HG03520 (cell line): ENCODE results near the gene GCNA.

Experiments
- ATAC-seq: cut with Tn5 transposase; IDR thresholded peaks from one replicate; pipeline ENCODE4 v1.9.1; 2021; ENCODE audit warnings: mild to moderate bottlenecking, moderate library complexity; ENCODE audit not compliant: unreplicated experiment

GCNA gene, protein sequence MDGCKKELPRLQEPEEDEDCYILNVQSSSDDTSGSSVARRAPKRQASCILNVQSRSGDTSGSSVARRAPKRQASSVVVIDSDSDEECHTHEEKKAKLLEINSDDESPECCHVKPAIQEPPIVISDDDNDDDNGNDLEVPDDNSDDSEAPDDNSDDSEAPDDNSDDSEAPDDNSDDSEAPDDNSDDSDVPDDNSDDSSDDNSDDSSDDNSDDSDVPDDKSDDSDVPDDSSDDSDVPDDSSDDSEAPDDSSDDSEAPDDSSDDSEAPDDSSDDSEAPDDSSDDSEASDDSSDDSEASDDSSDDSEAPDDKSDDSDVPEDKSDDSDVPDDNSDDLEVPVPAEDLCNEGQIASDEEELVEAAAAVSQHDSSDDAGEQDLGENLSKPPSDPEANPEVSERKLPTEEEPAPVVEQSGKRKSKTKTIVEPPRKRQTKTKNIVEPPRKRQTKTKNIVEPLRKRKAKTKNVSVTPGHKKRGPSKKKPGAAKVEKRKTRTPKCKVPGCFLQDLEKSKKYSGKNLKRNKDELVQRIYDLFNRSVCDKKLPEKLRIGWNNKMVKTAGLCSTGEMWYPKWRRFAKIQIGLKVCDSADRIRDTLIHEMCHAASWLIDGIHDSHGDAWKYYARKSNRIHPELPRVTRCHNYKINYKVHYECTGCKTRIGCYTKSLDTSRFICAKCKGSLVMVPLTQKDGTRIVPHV

DNA sequence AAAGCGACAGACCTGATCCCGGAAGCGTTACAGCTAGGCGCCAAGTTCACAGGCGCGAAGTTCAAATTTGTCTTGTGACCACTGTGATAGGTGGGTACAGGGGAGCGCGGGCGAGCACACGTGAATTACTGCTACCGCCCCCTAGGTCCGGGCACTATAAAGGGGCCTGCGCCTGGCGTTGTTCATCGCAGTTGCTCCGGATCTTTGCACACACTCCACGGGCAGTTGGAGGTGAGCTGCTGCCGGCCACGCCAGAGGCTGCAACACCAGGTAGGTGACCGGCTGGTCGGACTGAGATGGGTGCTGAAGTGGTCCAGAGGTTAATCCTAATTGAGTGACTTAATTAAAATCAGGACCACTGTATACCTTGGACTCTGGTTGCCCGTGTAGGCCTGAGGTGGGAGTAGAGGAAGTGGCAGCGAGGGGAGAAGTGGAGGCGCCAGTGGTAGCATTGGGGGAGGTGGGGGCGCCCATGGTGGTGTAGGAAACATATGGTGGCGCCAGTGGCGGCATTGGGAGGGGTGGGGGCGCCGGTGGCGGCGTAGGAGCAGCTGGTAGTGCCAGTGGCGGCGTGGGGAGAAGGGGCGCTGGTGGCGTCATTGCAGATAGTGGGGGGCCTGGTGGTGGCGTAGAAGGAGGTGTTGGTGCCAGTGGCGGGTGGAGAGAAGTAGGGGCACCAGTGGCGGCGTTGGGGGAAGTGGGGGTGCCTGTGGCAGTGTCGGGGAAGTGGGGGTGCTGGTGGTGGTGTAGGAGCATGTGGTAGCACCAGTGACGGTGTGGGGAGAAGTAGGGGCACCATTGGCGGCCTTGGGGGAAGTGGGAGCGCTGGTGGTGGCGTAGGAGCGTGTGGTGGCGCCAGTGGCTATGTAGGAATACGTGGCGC is at the start of gene GCNA:
Gene GCNA (plus strand): TSS at position 185 of the 883 bp plus-strand sequence. CDS start 2,385 bp downstream, outside the sequence.
- ATAC-seq = no peak

DNA sequence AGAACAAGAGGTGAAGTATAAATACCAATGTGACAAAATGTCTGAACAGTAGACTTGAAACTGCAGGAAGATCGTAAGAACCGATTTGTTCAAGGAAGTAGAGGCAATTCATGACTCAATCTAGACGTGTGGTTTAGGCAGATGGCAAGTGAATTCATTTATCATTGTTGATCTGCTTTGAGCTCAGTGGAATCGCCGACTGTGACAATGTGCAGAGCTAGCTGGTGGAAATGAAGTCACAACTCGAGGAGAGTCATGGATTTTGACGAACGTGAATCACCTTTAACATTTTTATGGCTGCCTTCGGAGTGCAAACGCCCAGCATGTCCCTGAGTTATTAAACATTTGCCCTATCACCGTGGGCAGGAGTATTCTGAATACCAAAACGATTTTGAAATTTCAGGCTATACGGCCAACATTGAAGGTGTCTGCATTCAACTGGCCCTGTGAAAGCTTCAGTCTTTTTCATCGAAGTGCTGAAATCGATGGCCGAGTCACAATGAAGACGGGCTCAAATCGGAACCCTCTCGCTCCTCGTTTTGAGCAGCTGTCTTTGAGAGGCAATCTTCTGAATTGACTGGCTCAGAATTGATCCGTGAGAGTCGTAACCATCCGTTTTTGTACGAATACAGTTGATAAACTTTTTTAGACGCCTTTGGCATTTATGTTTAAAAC is 46.0 kb upstream of the GCNA start:
- ATAC-seq = peak; percentile 22

DNA sequence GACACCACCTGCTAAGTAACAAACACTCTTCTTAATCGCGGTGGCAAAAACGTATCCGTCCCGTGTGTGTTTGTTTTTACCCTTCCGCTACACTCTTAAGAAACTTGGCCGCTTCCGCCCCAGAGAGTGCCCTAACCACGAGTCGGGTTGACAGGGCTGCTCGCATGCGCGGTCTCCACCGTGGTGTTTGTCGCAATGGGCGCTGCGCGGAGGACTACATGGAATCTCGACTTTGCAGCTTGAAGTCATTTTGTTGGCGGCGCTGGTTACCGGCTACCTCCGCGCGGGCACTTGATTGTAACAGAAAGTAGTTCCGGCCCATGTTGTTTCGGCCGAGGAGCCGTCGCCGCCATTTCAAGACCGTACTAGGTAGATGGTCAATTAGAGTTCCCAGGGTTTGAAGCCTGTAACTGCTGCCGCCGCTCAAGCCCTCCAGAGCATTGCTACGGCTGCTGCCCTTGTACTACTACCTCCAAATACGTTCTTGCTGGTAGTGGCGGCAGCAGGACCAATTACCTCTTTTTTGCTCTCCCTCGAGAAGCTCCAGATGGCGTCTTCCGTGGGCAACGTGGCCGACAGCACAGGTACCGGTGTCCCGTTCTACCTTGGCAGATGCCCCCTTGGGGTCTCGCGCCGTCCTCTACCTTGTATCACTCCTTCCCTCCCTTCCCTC is 45.3 kb upstream of the GCNA start, which contains the start of gene OGT:
Gene OGT (plus strand): TSS at position 352 of the 673 bp plus-strand sequence. CDS start 196 bp downstream, at position 548.
- ATAC-seq = peak; percentile 67

DNA sequence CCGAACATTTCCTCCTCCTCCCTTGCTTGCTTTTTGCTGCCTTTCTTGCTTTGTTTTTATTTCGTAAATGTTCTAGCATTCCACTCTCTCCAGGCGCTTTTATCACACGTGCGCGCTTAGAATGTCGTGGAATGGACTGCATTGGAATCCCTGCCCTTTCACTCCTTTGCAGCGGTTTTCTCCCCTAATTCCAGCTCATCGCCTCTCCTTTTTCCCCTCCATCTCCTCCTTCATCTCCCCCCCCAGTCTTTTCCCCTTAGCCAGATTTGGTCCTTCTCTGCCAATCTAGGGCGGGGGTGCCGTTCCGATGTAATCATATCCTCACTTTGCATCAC is 44.8 kb upstream of the GCNA start:
- ATAC-seq = no peak

DNA sequence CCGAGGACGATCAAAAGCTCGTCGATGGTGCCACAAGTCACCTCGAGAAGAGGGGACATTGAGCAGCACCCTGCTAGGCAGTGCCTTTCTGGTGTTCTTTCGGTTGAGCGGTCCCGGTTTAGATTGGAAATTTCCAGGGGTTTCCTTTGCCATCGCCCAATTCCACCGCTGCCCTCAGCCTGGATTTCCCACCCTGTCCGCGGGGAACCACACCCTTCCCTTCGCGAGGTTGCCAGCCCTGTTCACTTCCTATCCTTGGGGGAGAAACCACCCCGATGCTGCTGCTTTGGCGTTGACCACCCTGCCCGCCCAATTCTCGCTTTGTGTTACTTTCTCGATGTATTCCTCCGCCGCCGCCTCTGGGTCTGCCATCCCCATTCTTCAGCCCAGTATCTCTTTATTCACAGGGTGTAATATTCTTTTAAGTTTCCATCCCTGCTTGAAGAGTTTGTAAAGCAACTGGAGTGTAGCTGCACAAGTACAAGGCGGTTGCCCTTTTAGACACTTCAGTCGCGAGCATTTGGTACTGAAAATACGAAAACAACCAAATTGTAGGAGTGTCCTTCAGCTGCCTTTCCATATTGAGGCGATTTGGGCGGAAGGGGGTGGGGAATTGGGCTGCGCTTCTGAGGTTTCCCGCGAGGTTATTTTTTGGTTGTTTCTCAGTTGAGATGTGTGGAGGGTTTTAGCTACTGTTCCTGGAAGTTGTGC is 44.2 kb upstream of the GCNA start:
- ATAC-seq = no peak

DNA sequence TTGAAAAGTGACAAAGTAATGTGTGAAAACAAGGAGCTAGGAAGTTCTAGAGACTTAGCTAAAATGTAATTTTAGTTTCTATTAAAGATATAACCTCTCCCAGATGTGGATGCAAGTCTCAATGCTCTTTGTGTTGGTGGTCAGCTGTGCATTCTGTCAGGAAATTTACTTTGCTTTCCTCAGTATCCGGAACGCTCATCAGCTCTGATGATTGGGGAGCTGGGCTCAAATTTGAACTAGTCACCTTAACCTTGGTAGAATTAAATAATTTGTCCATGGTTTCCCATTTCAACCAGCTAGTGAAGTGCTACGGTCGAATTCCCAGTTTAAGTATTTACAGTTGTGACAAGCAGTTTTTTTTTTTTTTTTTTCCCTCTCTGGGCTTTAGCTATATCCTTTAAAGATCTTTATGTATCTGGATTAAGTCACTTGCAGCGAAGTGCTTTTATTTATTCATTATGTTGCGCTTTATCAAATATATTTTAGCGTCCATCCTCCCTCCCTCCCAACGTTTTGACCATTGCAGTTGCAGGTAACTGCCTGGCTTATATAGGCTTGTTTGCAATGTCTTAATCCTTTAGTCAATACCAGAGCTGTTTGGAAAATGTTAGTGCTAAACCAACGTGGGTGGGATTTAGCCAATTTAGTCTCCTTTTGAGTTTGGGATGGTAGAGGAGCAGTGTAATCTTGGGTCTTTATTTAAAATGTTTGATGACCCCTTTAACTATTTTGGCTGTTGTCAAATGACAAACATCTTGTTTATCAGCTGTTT is 43.3 kb upstream of the GCNA start:
- no peak for ATAC-seq

DNA sequence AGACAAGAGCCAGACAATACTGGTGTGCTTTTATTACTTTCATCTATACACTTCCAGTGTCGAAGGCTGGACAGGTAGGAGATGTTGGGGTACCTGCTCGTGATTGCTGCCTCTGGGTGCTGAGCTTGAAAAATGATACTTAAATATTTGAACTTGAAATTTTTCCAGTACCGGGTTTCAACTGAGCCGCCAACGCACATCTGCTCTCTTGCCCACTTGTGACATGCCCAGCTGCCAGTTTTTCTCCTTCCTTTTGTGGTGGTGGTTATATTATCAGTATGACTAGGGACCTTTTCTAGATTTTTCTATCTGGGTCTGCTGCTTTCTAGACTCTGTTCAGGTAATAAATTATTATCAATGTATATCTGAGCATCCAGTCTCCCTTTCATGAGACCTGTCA is 42.0 kb upstream of the GCNA start:
- ATAC-seq = no peak

DNA sequence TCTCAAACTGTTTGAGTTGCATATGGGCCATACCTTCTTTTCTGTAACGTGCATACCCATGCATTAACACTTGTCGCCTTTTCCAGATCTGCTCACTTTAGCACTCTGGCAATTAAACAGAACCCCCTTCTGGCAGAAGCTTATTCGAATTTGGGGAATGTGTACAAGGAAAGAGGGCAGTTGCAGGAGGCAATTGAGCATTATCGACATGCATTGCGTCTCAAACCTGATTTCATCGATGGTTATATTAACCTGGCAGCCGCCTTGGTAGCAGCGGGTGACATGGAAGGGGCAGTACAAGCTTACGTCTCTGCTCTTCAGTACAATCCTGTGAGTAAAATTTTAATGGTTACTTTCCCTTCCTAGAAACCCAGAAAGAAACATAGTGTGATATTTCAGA is 40.5 kb upstream of the GCNA start:
- no peak for ATAC-seq

DNA sequence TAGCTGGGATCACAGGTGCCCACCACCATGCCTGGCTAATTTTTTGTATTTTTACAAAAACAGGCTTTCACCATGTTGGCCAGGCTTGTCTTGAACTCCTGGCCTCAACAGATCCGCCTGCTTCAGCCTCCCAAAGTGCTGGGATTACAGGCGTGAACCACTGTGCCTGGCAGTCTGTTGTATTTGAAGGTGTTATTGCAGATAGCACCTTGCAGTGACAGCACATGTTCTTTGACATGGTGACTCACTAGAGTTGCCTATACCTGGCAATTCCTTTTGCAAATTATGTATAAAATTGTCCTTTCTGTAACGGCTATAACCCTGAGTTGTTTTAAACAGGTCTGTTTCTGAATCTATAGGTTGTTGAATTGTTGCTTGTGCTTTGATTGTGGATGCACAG is 37.4 kb upstream of the GCNA start:
- peak; percentile 23 for ATAC-seq

DNA sequence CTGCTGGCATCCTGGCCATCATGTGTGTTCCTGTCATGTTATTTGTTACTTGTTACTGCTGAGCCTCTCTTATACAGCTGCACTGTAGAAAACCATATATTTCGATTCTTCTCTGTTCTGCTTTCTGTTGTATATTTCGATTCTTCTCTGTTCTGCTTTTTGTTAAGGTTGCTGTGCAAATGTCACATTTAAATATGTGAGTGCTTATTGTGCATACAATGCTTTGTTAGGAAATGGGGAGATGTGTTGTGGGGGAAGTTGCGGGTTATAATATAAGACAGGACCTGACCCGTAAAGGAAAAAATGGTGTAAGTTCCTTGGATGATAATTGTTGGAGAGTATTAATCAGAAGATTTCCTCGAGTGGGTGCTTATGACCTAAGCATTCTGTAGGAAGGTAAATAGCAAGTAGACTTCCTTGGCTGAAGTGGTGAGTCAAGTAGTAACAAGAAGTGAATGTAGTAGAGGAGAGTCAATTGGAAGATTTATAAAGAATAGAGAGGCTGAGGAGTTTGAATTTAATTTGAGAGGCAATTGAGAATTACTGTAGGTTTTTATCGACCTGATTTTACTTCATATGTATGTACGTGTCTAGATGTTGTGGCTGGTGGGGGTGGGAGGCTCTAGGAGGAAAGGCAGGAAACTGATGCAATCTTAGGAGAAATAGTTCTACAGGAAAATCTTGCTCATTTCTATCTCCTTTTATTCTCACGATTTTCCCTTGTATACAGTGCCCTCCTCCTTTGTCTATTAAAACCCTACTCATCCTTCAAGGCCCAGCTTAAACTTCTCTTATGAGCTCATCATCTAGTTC is 36.8 kb upstream of the GCNA start:
- ATAC-seq = peak; percentile 76

DNA sequence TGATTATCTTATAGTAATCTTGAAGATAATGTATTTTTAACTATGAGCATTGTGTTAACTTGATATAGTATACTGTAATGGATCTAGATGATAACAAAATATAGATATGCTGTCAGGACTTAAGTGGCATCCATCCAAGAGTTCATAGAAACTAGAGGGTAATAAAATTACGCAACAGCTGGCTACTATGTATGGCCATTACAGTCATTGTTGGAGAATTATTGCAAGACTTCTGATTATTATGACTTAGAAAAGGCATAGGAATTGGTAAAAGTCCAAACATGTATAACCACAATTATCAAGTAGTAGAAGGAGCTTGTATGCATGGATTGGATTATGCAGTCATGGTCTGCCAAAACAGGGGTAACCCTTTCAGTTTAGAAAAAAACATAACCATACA is 35.8 kb upstream of the GCNA start:
- ATAC-seq = no peak

DNA sequence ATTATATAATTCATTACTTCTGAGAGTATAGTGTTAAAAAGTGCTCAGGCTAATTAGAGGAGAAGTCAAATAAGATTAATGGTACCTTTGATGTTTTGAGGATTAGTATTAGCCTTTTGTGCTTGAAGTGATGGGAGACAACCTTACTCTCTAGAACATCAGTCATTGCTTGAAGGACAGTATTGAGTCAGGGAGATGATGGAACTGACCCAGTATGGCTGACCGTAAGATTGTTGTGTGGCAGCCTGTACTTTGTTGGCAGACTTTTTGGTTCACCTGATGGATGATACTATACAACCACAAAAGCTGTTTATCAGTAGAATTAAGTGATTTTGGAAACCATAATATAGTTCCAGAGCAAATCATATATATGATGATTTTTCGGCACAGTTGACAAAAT is 35.4 kb upstream of the GCNA start:
- ATAC-seq = no peak

DNA sequence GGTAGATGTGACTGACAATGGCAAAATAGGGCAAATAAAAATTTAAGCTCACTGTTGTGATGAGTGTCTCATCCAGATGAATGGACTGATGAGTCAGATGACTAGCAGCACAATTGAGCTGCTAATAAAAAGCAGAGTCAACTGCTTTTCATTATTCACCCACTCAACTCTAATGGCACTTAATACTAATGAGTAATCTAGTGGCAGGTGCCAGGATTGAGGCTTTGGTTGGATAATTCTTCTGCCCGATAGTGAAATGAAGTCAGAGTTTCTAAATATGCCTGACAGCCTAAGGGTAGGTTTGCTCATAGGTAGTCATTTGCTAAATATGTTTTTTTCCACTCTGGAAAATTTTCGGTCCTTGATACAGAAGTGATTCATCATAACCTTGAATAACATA is 34.9 kb upstream of the GCNA start:
- no peak for ATAC-seq

DNA sequence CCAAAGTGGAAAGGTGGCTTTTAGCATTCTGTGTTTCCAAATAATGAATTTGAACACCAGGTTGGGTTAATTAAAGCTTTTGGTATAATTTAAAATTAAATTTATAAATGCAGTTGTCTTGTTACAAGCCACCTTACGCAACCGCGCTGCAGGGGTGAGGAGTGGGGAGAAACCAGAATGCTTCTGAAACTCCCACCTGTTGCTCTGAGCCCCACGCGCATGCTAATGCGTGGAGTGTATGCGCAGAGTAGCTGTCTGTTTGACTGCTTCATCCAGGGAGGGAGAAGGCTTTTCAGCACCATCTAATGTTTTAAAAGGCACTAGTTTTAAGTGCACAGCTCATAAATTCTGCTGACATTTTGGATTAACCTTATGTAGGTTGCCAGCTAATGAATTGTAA is 32.9 kb upstream of the GCNA start:
- ATAC-seq = no peak

DNA sequence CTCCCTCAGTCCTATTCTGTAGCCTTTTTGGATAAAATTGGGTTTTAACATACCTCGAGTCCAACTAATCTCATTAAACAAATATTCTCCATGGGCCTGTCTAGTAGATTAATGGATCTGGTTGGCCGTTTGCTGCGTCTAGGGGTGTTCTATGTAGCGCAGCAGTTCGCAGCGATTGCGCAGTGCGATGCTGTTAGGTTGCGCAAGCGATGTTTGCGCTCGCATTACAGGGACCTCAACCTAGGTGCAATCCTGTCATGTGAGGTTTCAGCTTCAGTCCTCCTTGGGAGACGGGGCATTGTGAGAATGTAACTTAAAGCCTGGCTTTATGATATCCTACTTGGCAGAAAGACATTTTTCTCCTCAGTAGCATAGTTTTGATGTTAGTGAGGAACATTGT is 31.4 kb upstream of the GCNA start:
- ATAC-seq = no peak

DNA sequence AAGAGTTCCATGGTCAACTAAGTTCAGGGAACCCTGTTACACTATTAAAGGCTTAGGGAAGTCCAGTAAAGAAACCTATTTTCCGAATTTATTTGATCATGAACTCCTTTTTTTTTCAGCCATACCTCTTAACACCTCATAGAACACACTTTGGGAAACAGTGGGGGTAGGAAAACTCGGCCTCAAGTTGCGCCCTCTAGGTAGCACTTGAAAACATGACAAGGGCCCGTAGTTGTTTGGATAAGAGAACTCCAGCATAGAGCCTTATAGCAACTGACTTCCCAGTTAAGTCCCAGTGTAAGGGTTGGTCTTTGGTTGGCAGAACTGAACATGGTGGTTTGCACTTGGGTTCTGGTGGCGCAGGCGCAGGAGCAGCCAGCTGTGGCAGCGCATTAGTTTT is 30.9 kb upstream of the GCNA start:
- ATAC-seq = no peak

DNA sequence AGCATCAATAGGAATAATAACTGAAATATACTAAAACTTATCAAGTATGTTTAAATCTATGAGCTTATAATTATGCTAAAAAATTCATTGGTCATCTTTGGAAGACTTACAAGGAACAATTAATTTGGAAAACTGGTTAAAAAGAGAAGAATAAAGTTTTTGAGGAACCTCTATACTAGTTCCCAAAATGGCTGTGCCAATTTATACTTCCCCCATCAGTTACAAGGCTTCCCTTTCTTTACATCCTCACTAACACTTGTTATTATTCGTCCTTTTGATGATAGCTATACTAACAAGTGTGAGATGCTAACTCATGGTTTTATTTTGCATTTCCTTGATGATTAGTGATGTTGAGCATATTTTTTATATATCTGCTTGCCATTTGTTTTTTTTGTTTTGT is 28.3 kb upstream of the GCNA start:
- no peak for ATAC-seq

DNA sequence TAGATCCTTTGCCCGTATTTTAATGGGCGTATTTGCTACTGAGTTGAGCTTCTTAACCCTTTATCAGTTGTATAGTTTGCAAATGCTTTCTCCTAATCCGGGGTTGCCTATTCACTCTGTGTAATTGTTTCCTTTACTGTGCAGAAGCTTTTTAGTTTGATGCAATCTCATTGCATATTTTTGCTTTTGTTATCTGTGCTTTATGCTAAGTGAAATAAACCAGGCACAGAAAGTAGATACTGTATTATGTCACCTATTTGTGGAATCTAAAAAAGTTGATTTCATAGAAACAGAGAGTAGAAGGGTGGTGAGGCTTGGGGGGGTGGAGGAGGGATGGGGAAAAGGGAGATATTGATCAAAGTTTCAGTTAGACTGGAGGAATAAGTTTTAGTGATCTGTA is 27.7 kb upstream of the GCNA start:
- no peak for ATAC-seq
